ENCODE data around the gene SLCO4A1.

SLCO4A1 gene

GRCh38 chr20:62710221-62710885 is 68.0 kb downstream of the SLCO4A1 start:
- no peak for DNase-seq

GRCh38 chr20:62710886-62711702 is 68.8 kb downstream of the SLCO4A1 start:
- DNase-seq: no peak

- DNase-seq: peak in 1 of 56 donors; percentile 41
Measured at GRCh38 chr20:62711703-62712101, 69.4 kb downstream of the SLCO4A1 start.

DNA sequence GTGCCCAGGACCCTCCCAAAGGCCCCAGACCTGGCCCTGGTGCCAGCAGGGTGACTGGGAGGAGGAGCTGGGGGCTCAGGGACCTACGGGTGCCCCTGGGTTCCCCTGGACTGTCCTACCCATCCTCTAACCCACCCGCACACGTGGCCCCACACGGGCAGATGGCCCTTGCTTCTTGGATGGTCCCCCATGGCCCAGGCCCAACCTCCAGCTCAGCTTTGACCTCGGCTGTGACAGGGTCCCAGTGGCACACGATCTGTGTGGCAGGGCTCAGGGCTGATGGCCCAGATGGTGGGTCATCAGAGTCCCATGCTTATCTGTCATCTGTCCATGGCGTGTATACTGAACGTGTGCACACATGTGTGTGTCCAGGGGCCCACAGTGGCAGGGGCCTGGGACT is 70.3 kb downstream of the SLCO4A1 start:
- DNase-seq: no peak

- no peak for DNase-seq
Measured at GRCh38 chr20:62714006-62714405, 71.7 kb downstream of the SLCO4A1 start.

GRCh38 chr20:62714799-62715198 is 72.5 kb downstream of the SLCO4A1 start:
- no peak for DNase-seq

DNA sequence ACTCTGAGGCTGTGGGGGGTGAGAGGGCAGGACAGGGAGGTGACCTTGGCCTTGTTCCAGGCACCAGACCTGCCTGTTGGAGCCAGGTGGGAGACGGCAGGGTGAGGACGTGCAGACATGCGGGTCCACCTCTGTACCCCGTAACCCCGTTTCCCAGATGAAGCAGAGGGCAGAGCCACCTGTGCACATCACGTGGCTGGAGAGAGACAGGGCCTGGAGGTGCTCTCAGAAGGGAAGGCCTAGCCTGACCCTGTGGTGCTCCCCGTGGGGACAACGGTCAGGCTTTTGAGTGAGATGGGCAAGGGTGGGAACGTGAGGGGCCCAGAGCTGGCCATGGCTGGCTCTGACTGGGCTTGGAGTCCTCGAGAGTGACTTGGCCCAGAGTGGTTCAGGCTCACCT is 72.9 kb downstream of the SLCO4A1 start:
- DNase-seq: no peak

DNA sequence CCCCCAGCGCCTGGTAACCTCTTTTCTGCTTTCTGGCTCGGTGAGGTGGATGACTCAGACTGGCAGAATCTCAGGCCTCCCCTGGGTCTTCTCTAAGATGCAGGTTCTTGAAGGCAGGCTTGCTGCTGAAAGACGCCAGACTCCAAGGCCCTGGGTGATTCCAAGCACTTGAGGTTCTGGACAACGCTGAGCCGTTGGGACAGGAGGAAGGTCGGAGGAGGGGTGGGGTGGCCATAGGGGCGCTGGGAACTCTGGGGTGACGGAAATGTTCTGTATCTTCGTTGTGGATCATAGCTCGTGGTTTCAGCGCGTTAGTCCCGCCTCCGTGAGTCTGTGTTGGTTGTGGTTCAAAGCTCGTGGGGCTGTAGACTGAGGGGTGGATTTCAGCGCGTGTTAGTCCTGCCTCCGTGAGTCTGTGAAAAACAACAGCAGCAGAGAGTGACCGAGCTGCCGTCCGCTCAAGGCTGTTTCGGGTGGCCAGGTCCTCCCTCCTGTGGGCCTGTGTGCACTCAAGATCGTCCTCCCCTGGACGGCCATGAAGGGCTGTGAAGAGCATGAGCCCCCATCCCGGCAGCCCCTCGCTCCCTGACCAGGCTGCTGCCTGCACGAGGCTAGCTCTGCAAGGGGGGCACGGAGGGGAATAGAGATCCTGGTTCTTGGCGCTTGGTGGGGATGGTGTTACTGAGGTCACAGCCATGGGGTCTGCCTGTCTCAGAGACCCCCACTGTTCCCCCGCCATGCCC is 74.1 kb downstream of the SLCO4A1 start:
- DNase-seq: no peak

- DNase-seq: no peak
Measured at GRCh38 chr20:62716941-62717310, 74.6 kb downstream of the SLCO4A1 start.

DNA sequence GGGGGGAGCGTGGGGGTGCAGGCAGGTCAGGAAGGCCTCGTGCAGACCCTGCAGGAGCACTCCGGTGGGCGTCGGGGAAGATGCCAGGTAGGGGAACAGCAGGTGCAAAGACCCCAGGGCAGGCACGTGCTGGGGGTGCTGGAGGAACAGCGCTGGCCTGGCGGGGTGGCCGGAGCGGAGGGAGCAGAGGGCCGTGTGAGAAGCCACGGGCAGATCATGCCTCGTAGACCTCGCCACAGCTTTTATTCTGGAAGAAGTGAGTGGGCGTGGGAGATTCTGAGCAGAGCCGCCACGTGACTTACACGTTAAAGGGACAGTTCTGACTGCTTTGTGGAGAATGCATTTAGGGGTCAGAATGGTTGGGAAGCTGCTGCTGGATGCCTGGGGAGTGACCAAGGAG is 75.6 kb downstream of the SLCO4A1 start:
- no peak for DNase-seq

GRCh38 chr20:62718546-62718945 is 76.2 kb downstream of the SLCO4A1 start:
- DNase-seq: no peak

DNA sequence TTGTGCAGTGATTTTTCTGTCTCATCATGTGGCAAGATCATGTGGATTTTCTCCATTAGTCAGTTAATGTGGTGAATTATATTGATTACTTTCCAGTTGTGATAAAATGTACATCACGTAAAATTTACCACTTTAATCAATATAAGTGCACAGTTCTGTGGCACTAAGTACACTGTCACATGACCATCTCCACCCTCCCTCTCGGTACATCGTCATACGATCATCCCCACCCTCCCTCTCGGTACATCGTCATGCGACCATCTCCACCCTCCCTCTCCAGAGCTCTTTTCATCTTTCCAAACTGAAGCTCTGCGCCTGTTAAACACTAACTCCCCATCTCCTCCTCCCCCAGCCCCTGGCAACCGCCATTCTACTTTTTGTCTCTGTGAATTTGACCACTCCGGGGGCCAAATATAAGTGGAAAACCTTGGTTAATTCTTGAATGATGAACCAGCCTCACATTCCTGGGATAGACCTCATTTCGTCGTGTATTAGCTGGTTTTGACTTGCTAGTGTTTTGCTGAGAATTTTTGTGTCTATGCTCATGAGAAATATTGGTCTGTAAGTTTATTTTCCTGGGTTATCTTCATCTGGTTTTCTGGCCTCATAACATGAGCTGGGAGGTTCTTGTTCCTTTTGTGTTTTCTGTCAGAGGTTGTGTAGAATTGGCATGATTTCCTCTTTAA is 77.1 kb downstream of the SLCO4A1 start:
- DNase-seq: no peak
